K562 (cell line): Measurements from ENCODE around the gene TBC1D5. TPM values are rescaled to one million over a fixed set of nuclear protein-coding genes. Genes with fewer than 3 reads are reported as not detected.

Experiments used
- ATAC-seq: fragments of 200-7000 bp; cut with Tn5 transposase; 3 replicates; pipeline ENCODE4 v1.9.1; 2020; ENCODE audit warnings: moderate library complexity
- BruUV-seq: library from RNA; stranded (reverse); fragments of 400-500 nt; replicated peaks from 2 replicates; lab custom pipeline; 2021; lab: Mats Ljungman, UMichigan
- CTCF ChIA-PET: fragments of 300-600 bp; formaldehyde crosslinking; extraction: SDS; loops from one replicate; lab custom pipeline; 2021; ENCODE audit warnings: low intra/inter-chr PET ratio; lab: Yijun Ruan, JAX
- POLR2A ChIA-PET: fragments of 300-600, 350-650 bp; sonication (Branson Sonifier 250); formaldehyde crosslinking; extraction: SDS; loops from one replicate; lab custom pipeline; 2021; ENCODE audit warnings: antibody characterized with exemption, inconsistent platforms; lab: Yijun Ruan, JAX
- DNase-seq, 4 experiments: peaks; one replicate each; pipeline versions ENCODE4 v3.0.0 to v3.0.0-alpha.2; 2011 to 2018; ENCODE audit warnings: low spot score in 3 of 4, mixed read lengths in 3 of 4; ENCODE audit errors: extremely low read depth in 1 of 4
- FAIRE-seq: peaks from 2 replicates; lab custom pipeline; 2011; peaks lifted over from hg19 to GRCh38; lab: Jason Lieb, UNC
- H2AFZ ChIP-seq: 2 replicates; pipeline ENCODE4 v1.6.0; 2011; ENCODE audit warnings: low read depth, low read length, control low read depth, inconsistent platforms
- H3K27ac ChIP-seq: fragments of 200-600 bp; 3 replicates; pipeline ENCODE4 v1.8.0; 2011; ENCODE audit warnings: low read depth, mild to moderate bottlenecking, control low read depth, inconsistent platforms, low read length, moderate library complexity, mixed read lengths; ENCODE audit errors: extremely low read depth
- H3K27me3 ChIP-seq, 2 experiments: fragments of 300-600 bp in 1 of 2; 2 replicates in 1 of 2; 3 replicates in 1 of 2; pipeline versions ENCODE4 v1.6.0 to v1.8.0; 2011; ENCODE audit warnings: inconsistent platforms in 2 of 2, low read length in 2 of 2, mild to moderate bottlenecking in 1 of 2, mixed read lengths in 1 of 2, moderate library complexity in 1 of 2; ENCODE audit not compliant: control insufficient read depth in 2 of 2, insufficient read depth in 2 of 2
- H3K36me3 ChIP-seq: fragments of 300-600 bp; 3 replicates; pipeline ENCODE4 v1.8.0; 2011; ENCODE audit warnings: mild to moderate bottlenecking, low read length, inconsistent platforms; ENCODE audit not compliant: control insufficient read depth, insufficient read depth
- H3K4me1 ChIP-seq, 2 experiments: fragments of 200-600 bp in 1 of 2; replicated peaks in 1 of 2; 2 replicates in 1 of 2; 3 replicates in 1 of 2; pipeline versions ENCODE4 v1.5.1 to v1.8.0; 2011; ENCODE audit warnings: inconsistent platforms in 2 of 2, low read length in 2 of 2, mild to moderate bottlenecking in 1 of 2, mixed read lengths in 1 of 2, moderate library complexity in 1 of 2; ENCODE audit not compliant: control insufficient read depth in 2 of 2, insufficient read depth in 2 of 2
- H3K4me2 ChIP-seq: 2 replicates; pipeline ENCODE4 v1.6.1; 2011; ENCODE audit warnings: low read length, control low read depth, inconsistent platforms, mixed read lengths; ENCODE audit not compliant: insufficient read depth
- H3K4me3 ChIP-seq: fragments of 200-600 bp; sonication (generic), shearing (Covaris generic); 2 replicates; pipeline ENCODE4 v1.5.1; 2016; ENCODE audit warnings: control low read depth, inconsistent platforms
- H3K79me2 ChIP-seq: fragments of 200-600 bp; 3 replicates; pipeline ENCODE4 v1.8.0; 2011; ENCODE audit warnings: low read length, inconsistent platforms; ENCODE audit not compliant: control insufficient read depth, insufficient read depth
- H3K9ac ChIP-seq, 2 experiments: 2 replicates each; pipeline versions ENCODE4 v1.6.0 to v1.6.1; 2011; ENCODE audit warnings: low read depth in 2 of 2, low read length in 2 of 2, control low read depth in 1 of 2, inconsistent platforms in 1 of 2, mild to moderate bottlenecking in 1 of 2, mixed read lengths in 1 of 2; ENCODE audit not compliant: insufficient read depth in 1 of 2
- H3K9me1 ChIP-seq: one replicate; pipeline ENCODE4 v1.6.0; 2011; ENCODE audit warnings: inconsistent platforms, mild to moderate bottlenecking, low read length, moderate library complexity; ENCODE audit not compliant: control insufficient read depth, insufficient read depth
- H3K9me3 ChIP-seq: replicated peaks from 2 replicates; pipeline ENCODE4 v1.5.1; 2011; ENCODE audit warnings: low read depth, low read length, inconsistent platforms; ENCODE audit not compliant: control insufficient read depth, insufficient read depth
- H4K20me1 ChIP-seq: replicated peaks from 2 replicates; pipeline ENCODE4 v1.6.1; 2011; ENCODE audit warnings: low read length, inconsistent platforms, mixed read lengths; ENCODE audit not compliant: control insufficient read depth, insufficient read depth
- FOXP1 ChIP-seq: sonication (generic); formaldehyde crosslinking; IDR thresholded peaks from 2 replicates; pipeline ENCODE4 v1.8.0; 2022; ENCODE audit warnings: mild to moderate bottlenecking, missing genetic modification reagents
- MTA1 ChIP-seq: fragments of 450-650 bp; IDR thresholded peaks from 2 replicates; pipeline ENCODE4 v1.6.1; 2017; ENCODE audit warnings: borderline replicate concordance
- MTA3 ChIP-seq: fragments of 450-650 bp; formaldehyde crosslinking; IDR thresholded peaks from 2 replicates; pipeline ENCODE4 v1.6.1; 2017; ENCODE audit warnings: mild to moderate bottlenecking, borderline replicate concordance
- NCOA4 ChIP-seq: fragments of 450-650 bp; IDR thresholded peaks from 2 replicates; pipeline ENCODE4 v1.6.1; 2018; ENCODE audit warnings: mild to moderate bottlenecking; ENCODE audit not compliant: partially characterized antibody
- TOE1 ChIP-seq, 2 experiments: fragments of 450-650 bp in 1 of 2; sonication (generic) in 1 of 2; formaldehyde crosslinking in 1 of 2; IDR thresholded peaks; 2 replicates each; pipeline versions ENCODE4 v1.7.1 to v1.8.0; 2016 to 2022; ENCODE audit warnings: borderline replicate concordance in 2 of 2, mild to moderate bottlenecking in 2 of 2, antibody characterized with exemption in 1 of 2, inconsistent platforms in 1 of 2, low read depth in 1 of 2, missing genetic modification reagents in 1 of 2, moderate library complexity in 1 of 2
- XRCC3 ChIP-seq: fragments of 450-650 bp; IDR thresholded peaks from 2 replicates; pipeline ENCODE4 v1.6.1; 2017; ENCODE audit warnings: mild to moderate bottlenecking, moderate library complexity
- ZFX ChIP-seq: sonication (generic); formaldehyde crosslinking; IDR thresholded peaks from 2 replicates; pipeline ENCODE4 v1.8.0; 2022; ENCODE audit warnings: mild to moderate bottlenecking, missing genetic modification reagents, moderate library complexity
- ZNF143 ChIP-seq: sonication (generic); formaldehyde crosslinking; IDR thresholded peaks from 2 replicates; pipeline ENCODE4 v1.9.0; 2022; ENCODE audit warnings: mild to moderate bottlenecking, missing genetic modification reagents
- WGBS: fragments of 100-300 bp; shearing (Covaris generic); methylation state at CpG from one replicate; pipeline ENCODE4 v1.1.6; 2016; ENCODE audit warnings: low coverage, mixed read lengths; ENCODE audit not compliant: insufficient coverage; ENCODE audit errors: missing lambda C conversion rate; 5-methylcytosine and 5-hydroxymethylcytosine counted together
- in situ Hi-C: fragments of 300-500 bp; cut with MboI; formaldehyde crosslinking; loops from 4 replicates; pipeline ENCODE4 v1.15.0; 2018; ENCODE audit warnings: inconsistent platforms, mixed read lengths
- intact Hi-C: fragments of 100-400 bp; cut with micrococcal nuclease; formaldehyde crosslinking; loops from 2 replicates; pipeline ENCODE4 v1.14.2; 2022
- polyA plus RNA-seq, 8 experiments: library from polyadenylated mRNA; depleted of rRNA in 4 of 8; stranded (reverse) in 5 of 8; unstranded in 3 of 8; fragments of >200 nt; fragmentation: Nextera tagmentation in 2 of 8; fragmentation: Illumina TruSeq in 1 of 8; extraction: Ambion mirVana in 2 of 8; extraction: Trizol in 1 of 8; gene quantifications; 2 replicates each; pipeline versions ENCODE4 v1.2.1 to v1.2.3, GENCODE V29; 2011 to 2014; ENCODE audit warnings: inconsistent platforms in 1 of 8, missing spikeins in 1 of 8
- total RNA-seq, 7 experiments: library from RNA; depleted of rRNA in 6 of 7; stranded (reverse); fragments of >200 nt in 6 of 7; fragmentation: Illumina TruSeq in 2 of 7; extraction: Trizol in 2 of 7; gene quantifications; 2 replicates each; pipeline versions ENCODE4 v1.2.1 to v1.2.3, GENCODE V29; 2011 to 2021; ENCODE audit warnings: low replicate concordance in 1 of 7
- TF ChIP-seq, protein P1 (sequence below), 2 experiments: fragments of 450-650 bp in 1 of 2; IDR thresholded peaks; 2 replicates each; pipeline ENCODE4 v1.6.1; 2011 to 2017; ENCODE audit warnings: low read depth in 2 of 2, antibody characterized with exemption in 1 of 2, borderline replicate concordance in 1 of 2, low read length in 1 of 2, mild to moderate bottlenecking in 1 of 2, mixed read lengths in 1 of 2; ENCODE audit not compliant: control insufficient read depth in 1 of 2

The TBC1D5 gene
- total and polyA plus RNA-seq, 9 of the 15 experiments (the other 6 are each of a cell fraction or from before 2014, with no cell fraction given) = 2.9 to 38.1 (median 25.6) TPM

DNA sequence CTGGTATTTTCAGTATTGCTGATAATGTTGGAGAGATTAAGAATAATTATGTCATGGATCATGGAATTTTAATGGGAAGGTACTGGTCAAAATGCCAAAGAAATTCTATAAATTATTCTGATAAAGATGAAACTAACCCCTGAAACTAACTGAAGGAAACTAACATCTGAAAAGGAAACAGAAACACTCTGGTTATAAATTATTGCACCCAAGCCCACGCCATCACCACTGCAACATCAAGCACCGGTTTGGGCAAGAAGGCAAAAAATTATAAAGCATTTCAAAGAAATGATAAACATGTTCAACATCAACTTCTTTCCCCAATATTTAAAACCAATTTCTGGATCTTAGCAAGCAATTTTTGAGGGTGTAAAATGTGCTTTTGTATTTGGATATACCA is 372.5 kb downstream of the TBC1D5 start:
- FAIRE-seq (no peak), DNase-seq (no peak), ATAC-seq (no peak)
- no peak overlapping the region for H3K4me2 ChIP-seq
- H4K20me1 ChIP-seq = no peaks in the 10 kb centered on the region
- H3K79me2 ChIP-seq = no peaks in the 10 kb centered on the region
- H3K4me3 ChIP-seq = no peak overlapping the region
- no peaks in the 10 kb centered on the region for H3K4me1 ChIP-seq
- H3K9ac ChIP-seq = no peak overlapping the region
- H3K36me3 ChIP-seq = no peaks in the 10 kb centered on the region
- intact Hi-C loops = no loop called here
- in situ Hi-C loops = no loop called here
- H3K9me1 ChIP-seq = no peaks in the 10 kb centered on the region
- no peak overlapping the region for H2AFZ ChIP-seq
- H3K27ac ChIP-seq = no peak overlapping the region
- H3K9me3 ChIP-seq = no peaks in the 10 kb centered on the region
- CTCF ChIA-PET = no interaction called here
- no peak for TF ChIP-seq MTA3
- TF ChIP-seq, all 486 proteins: peak for 0
- no TSS peak for BruUV-seq
- POLR2A ChIA-PET = interaction anchor here (1.0 kb wide), 1 partner anchor 15 kb away, joined by 3 read pairs; no protein-coding TSS in a partner anchor
- H3K27me3 ChIP-seq = no peaks in the 10 kb centered on the region
- WGBS = 53% methylated on average over 2 of the region's 2 CpGs

DNA sequence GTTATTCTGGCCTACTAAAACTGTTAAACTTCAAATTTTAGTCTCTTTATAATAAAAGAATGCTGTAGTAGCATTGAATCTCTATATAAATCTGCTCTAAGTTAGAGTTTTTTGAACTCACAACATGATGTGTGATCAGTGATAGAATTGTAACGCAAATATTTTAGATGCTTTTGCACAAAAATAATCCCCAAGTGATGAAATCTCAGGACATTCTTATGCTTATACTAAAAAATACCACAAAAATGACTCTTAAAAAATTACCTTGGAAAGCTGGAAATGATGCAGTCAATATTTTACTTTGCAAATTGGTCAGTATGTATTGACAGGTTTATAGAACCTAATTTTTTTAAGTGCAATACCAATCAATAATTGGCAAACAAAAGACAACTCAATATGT is 375.3 kb downstream of the TBC1D5 start:
- Histone ChIP-seq H3K4me2 (no peak overlapping the region), H3K27me3 (no peaks in the 10 kb centered on the region), H3K36me3 (no peaks in the 10 kb centered on the region), H3K4me1 (no peaks in the 10 kb centered on the region), H3K4me3 (no peak overlapping the region), H3K9ac (no peak overlapping the region), H2AFZ (no peak overlapping the region), H3K79me2 (no peaks in the 10 kb centered on the region), H3K27ac (no peak overlapping the region), H3K9me1 (no peaks in the 10 kb centered on the region), H4K20me1 (no peaks in the 10 kb centered on the region), H3K9me3 (no peaks in the 10 kb centered on the region)
- in situ Hi-C loops (no loop called here), intact Hi-C loops (no loop called here)
- no peak for ATAC-seq
- ChIA-PET CTCF (no interaction called here), POLR2A (no interaction called here)
- BruUV-seq = no TSS peak
- FAIRE-seq = no peak
- TF ChIP-seq TOE1 (IDR thresholded peaks at IDR 0.05; ENCODE audit: borderline replicate concordance) = no peak
- TF ChIP-seq TOE1 (CRISPR knock-in tag; IDR thresholded peaks at IDR 0.05; ENCODE audit: borderline replicate concordance, low read depth) = no peak
- TF ChIP-seq NCOA4 = no peak
- no peak for TF ChIP-seq ZNF143 (CRISPR knock-in tag)
- TF ChIP-seq ZFX (CRISPR knock-in tag) = no peak
- TF ChIP-seq, protein P1, sequence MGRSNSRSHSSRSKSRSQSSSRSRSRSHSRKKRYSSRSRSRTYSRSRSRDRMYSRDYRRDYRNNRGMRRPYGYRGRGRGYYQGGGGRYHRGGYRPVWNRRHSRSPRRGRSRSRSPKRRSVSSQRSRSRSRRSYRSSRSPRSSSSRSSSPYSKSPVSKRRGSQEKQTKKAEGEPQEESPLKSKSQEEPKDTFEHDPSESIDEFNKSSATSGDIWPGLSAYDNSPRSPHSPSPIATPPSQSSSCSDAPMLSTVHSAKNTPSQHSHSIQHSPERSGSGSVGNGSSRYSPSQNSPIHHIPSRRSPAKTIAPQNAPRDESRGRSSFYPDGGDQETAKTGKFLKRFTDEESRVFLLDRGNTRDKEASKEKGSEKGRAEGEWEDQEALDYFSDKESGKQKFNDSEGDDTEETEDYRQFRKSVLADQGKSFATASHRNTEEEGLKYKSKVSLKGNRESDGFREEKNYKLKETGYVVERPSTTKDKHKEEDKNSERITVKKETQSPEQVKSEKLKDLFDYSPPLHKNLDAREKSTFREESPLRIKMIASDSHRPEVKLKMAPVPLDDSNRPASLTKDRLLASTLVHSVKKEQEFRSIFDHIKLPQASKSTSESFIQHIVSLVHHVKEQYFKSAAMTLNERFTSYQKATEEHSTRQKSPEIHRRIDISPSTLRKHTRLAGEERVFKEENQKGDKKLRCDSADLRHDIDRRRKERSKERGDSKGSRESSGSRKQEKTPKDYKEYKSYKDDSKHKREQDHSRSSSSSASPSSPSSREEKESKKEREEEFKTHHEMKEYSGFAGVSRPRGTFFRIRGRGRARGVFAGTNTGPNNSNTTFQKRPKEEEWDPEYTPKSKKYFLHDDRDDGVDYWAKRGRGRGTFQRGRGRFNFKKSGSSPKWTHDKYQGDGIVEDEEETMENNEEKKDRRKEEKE (IDR thresholded peaks at IDR 0.05; ENCODE audit: borderline replicate concordance in 1 of 2, control insufficient read depth in 1 of 2, low read depth in 2 of 2, low read length in 1 of 2) = no peak
- no peak for TF ChIP-seq FOXP1 (CRISPR knock-in tag)
- TF ChIP-seq MTA1 = no peak
- TF ChIP-seq XRCC3 = no peak
- WGBS = 86% methylated on average over 1 of the region's 1 CpG
- no peak for DNase-seq
